Activated naive CD8-positive, alpha-beta T cell treated with anti-CD3 and anti-CD28 coated beads, Interleukin-2, amount 50 U/mL, for 24 hours (primary cell): ENCODE results near the gene GSTT2.
"Not testable (repeated sequence)": the region's sequence is repeated elsewhere in the genome, so short reads cannot be mapped to it uniquely, and the experiment has no call there.

Experiments
- ATAC-seq: fragments of 150-1000 bp; cut with Tn5 transposase; one replicate; pipeline ENCODE4 v1.10.0; 2021
- DNase-seq: peaks from one replicate; pipeline ENCODE4 v3.0.0; 2021
- H3K27ac Mint-ChIP-seq: one replicate; pipeline ENCODE4 v1.8.0; 2021; ENCODE audit warnings: mild to moderate bottlenecking, mixed read lengths
- H3K27me3 Mint-ChIP-seq: one replicate; pipeline ENCODE4 v1.8.0; 2021; ENCODE audit warnings: mixed read lengths
- H3K36me3 Mint-ChIP-seq: one replicate; pipeline ENCODE4 v1.8.0; 2021; ENCODE audit warnings: low read depth, mixed read lengths
- H3K4me1 Mint-ChIP-seq: one replicate; pipeline ENCODE4 v1.8.0; 2021; ENCODE audit warnings: mixed read lengths
- H3K4me3 Mint-ChIP-seq: one replicate; pipeline ENCODE4 v1.8.0; 2021; ENCODE audit warnings: mild to moderate bottlenecking, moderate library complexity, mixed read lengths
- H3K9me3 Mint-ChIP-seq: one replicate; pipeline ENCODE4 v1.8.0; 2021; ENCODE audit warnings: mixed read lengths

The GSTT2 gene

DNA sequence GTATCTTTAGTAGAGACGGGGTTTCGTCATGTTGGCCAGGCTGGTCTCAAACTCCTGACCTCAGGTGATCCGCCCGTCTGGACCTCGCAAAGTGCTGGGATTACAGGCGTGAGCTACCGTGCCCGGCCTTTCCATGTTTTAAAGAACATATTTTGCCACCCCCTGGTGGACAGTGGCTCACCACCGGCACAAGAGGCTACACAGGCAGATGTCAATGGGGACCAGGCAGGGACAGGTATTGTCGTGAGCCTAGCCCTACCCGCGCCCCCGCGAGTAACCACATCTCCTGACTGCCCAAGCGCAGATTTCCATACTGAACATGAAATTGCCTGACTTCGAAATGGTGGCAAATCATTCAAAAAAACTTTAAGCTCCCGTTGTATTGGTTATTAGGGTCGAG, 13.8 kb upstream of the GSTT2 start:
- Mint-ChIP-seq H3K36me3 (peaks cover 14% of the 10 kb centered on the region), H3K4me1 (peaks cover 17% of the 10 kb centered on the region)
- H3K4me3 Mint-ChIP-seq, ATAC-seq, H3K27ac Mint-ChIP-seq, DNase-seq, H3K27me3 Mint-ChIP-seq, H3K9me3 Mint-ChIP-seq: not testable (repeated sequence)

DNA sequence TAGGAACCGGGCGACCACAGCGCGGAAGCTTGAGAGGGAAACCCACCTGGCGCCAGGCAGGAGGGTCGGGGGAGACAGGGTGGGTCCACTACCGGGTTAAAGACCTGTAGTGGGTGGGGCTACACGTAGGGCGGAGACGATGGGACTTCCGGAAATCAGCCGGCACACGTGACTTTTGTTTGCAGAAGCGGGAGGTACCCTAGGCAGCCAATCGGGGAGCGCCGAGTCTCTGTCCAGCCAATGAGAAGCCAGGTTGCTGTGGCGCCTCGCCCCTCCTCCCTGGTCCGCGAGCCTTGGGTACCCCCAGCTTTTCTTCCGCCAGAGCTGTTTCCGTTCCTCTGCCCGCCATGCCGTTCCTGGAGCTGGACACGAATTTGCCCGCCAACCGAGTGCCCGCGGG, 13.4 kb upstream of the GSTT2 start, which contains the start of gene DDTL:
Gene DDTL, plus strand, starts transcription at position 321 of the 400 bp plus-strand sequence. Its CDS starts 27 bp downstream, at position 348.
- Mint-ChIP-seq H3K4me1 (peaks cover 17% of the 10 kb centered on the region), H3K36me3 (peaks cover 19% of the 10 kb centered on the region)
- not testable (repeated sequence) for H3K27ac Mint-ChIP-seq, DNase-seq, H3K27me3 Mint-ChIP-seq, H3K9me3 Mint-ChIP-seq, H3K4me3 Mint-ChIP-seq
- ATAC-seq, result peak; percentile 96

DNA sequence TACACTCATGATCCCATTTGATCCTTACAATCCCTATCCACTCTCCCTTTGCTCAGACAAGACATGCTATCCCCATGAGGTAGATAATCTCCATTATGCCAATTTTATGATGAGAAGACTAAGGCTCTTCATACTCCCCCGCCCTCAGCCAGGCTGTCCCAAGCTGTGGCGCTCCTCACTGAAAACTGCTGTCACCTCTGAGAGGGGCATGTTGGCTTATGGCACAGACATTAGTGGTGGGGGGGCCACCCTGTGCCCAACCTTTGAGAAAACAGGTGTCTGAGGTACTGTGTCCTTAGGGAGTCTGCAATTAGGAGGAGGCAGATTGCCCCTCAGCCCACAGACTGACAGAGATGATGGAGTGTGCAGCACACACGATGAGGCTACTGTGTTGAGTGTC, 10.9 kb upstream of the GSTT2 start:
- Mint-ChIP-seq H3K27ac (peak overlapping the region; percentile 28), H3K4me3 (peak overlapping the region; percentile 28), H3K9me3 (no peaks in the 10 kb centered on the region), H3K36me3 (peaks cover 21% of the 10 kb centered on the region), H3K4me1 (peaks cover 20% of the 10 kb centered on the region), H3K27me3 (no peaks in the 10 kb centered on the region)
- no peak for DNase-seq
- ATAC-seq, result no peak

DNA sequence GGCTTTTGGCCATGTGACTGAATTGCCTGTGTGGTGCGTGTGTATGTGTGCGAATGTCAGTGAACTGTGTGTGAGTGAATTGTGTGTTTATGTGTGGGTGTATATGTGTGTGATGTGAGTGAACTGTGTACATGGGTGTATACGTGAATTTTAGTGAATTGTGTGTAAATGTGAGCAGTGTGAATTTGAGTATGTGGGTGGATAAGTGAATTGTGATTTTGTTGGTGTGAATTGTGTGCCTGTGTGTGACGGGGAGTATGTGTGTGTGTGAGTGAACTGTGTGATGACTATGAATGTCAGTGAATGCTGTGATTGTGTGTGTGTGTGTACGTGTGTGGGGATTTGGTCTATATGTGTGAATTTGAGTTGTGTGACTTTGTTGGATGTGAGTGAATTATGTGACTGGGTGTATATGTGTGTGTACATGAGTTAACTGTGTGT, 9.7 kb upstream of the GSTT2 start:
- Mint-ChIP-seq H3K27me3 (no peaks in the 10 kb centered on the region), H3K36me3 (peaks cover 21% of the 10 kb centered on the region), H3K27ac (peak overlapping the region; percentile 48), H3K4me3 (peak overlapping the region; percentile 2), H3K9me3 (no peaks in the 10 kb centered on the region), H3K4me1 (peaks cover 20% of the 10 kb centered on the region)
- ATAC-seq (no peak), DNase-seq (no peak)

DNA sequence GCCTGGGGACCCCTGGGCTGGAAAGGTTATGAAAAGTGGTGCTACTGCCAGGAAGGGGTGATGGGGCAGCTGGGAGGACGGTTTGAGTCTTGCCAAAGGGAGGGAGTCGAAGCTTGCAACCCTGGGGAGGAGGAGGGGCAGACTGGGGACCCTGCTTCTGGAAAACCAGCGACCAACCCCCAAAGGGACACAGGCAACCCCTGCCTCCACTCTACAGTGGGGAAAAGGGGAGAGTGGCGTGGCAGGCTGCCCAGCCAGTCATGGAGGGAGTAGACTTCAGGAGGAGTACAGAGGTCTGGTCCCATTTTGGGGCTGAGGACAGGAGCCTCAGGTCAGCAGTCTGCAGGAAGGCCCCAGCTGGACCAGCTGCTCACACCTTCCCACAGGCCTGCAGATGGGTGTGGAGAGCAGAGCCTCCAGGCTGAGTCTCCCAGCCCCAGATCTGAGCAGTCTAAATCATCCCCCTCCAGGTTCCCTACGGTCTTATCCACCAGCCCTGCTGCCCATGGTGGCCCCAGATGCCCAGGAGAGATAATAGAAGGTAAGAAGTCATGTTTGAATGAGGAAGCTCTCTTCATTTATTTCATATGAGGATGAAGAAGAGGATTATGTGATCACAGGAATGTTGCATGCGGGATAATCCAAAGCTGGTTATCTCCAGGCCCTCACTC, 9.0 kb upstream of the GSTT2 start:
- Mint-ChIP-seq H3K4me1 (peaks cover 20% of the 10 kb centered on the region), H3K27me3 (no peaks in the 10 kb centered on the region), H3K36me3 (peaks cover 21% of the 10 kb centered on the region), H3K27ac (peak overlapping the region; percentile 48), H3K4me3 (peak overlapping the region; percentile 12), H3K9me3 (no peaks in the 10 kb centered on the region)
- ATAC-seq (no peak), DNase-seq (no peak)

DNA sequence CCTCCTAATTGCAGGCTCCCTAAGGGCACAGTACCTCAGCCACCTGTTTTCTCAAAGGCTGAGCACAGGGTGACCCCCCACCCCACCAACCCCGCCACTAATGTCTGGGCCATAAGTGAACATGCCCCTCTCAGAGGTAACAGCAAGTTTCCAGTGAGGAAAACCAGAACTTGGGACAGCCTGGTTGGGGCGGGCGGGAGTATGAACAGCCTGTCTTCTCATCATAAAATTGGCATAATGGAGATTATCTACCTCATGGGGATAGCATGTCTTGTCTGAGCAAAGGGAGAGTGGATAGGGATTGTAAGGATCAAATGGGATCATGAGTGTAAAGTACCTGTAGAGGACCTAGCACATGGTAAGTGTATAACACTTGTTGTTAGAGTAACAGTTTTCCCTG, 8.0 kb upstream of the GSTT2 start:
- Mint-ChIP-seq H3K27ac (peak overlapping the region; percentile 32), H3K36me3 (peaks cover 21% of the 10 kb centered on the region), H3K4me1 (peaks cover 20% of the 10 kb centered on the region), H3K4me3 (peak overlapping the region; percentile 28)
- H3K9me3 Mint-ChIP-seq, DNase-seq, H3K27me3 Mint-ChIP-seq, ATAC-seq: not testable (repeated sequence)

DNA sequence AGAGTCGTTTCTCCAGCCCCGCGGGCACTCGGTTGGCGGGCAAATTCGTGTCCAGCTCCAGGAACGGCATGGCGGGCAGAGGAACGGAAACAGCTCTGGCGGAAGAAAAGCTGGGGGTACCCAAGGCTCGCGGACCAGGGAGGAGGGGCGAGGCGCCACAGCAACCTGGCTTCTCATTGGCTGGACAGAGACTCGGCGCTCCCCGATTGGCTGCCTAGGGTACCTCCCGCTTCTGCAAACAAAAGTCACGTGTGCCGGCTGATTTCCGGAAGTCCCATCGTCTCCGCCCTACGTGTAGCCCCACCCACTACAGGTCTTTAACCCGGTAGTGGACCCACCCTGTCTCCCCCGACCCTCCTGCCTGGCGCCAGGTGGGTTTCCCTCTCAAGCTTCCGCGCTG, 5.6 kb upstream of the GSTT2 start, which contains the start of gene DDT:
Gene DDT, minus strand, starts transcription at position 97 of the 400 bp plus-strand sequence. Its CDS starts 27 bp downstream, at position 70.
- H3K4me1 Mint-ChIP-seq, result peaks cover 16% of the 10 kb centered on the region
- not testable (repeated sequence) for H3K4me3 Mint-ChIP-seq, H3K27me3 Mint-ChIP-seq, H3K9me3 Mint-ChIP-seq, H3K27ac Mint-ChIP-seq, DNase-seq
- peaks cover 17% of the 10 kb centered on the region for H3K36me3 Mint-ChIP-seq
- ATAC-seq, result peak; percentile 97

DNA sequence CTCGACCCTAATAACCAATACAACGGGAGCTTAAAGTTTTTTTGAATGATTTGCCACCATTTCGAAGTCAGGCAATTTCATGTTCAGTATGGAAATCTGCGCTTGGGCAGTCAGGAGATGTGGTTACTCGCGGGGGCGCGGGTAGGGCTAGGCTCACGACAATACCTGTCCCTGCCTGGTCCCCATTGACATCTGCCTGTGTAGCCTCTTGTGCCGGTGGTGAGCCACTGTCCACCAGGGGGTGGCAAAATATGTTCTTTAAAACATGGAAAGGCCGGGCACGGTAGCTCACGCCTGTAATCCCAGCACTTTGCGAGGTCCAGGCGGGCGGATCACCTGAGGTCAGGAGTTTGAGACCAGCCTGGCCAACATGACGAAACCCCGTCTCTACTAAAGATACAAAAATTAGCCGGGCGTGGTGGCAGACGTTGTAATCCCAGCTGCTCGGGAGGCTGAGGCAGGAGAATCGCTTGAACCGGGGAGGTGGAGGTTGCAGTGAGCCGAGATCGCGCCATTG, 5.0 kb upstream of the GSTT2 start:
- not testable (repeated sequence) for H3K27ac Mint-ChIP-seq, H3K27me3 Mint-ChIP-seq, H3K4me3 Mint-ChIP-seq, DNase-seq, H3K9me3 Mint-ChIP-seq
- Mint-ChIP-seq H3K4me1 (peaks cover 10% of the 10 kb centered on the region), H3K36me3 (peaks cover 16% of the 10 kb centered on the region)
- ATAC-seq, result peak; percentile 16

DNA sequence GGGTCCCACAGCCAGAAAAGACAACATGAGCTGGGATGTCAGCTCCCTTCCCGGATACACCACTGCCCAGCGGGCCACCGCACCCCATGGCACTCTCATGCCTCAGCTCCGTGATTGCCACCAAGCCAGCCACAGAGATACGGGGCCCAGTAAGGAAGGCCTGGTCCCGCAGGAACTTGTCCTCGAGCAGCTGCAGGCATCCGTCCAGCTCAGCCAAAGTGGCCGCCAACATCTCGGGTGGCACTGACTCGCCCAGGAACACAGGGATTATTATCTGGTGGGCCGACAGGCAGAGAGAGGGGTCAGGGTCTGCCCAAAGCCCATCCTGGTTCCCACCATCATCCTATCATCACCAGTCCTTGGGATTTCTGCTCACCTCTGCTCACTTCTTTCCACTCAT, 2.6 kb upstream of the GSTT2 start:
- ATAC-seq, H3K4me1 Mint-ChIP-seq, DNase-seq, H3K27ac Mint-ChIP-seq, H3K36me3 Mint-ChIP-seq, H3K9me3 Mint-ChIP-seq, H3K4me3 Mint-ChIP-seq, H3K27me3 Mint-ChIP-seq: not testable (repeated sequence)

DNA sequence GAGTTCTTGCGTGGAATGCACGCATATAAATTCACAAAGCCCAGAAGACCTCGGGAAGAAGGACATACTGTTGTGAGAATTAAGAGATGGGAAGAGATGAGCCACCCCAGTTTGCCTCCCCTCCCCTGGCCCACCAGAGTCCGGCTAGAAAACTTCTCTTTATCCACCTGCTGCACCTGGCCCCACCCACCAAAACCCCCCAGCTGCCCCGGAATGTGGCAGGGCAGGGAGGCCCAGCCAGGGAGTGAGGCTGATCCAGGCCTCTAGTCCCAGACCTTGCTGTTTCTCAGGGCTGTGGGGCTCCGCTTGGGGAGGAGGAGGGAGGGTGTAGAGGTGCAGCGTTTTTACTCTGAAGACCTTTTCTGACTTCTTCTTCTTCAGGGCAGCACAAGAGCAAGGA, 633 bp downstream of the GSTT2 start:
- not testable (repeated sequence) for ATAC-seq, H3K4me3 Mint-ChIP-seq, H3K36me3 Mint-ChIP-seq, H3K9me3 Mint-ChIP-seq, H3K27ac Mint-ChIP-seq, H3K4me1 Mint-ChIP-seq, H3K27me3 Mint-ChIP-seq, DNase-seq

DNA sequence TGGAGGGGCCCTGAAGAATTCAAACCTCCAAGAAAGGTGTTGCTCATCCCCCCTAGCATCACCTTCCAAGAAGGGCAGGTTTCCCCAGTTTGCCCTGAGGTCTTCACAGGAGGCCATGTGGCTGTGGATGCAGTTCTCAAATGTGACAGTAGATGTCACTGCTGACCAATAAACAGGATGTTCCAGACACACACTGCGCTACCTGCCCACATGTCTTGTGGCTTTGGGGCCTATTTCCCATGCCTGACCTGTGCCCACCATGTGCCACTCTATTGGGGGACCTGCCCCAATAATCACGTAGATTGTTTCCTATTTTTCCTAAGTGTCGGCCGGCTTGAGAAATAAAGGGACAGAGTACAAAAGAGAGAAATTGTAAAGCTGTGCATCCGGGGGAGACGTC, 4.5 kb downstream of the GSTT2 start:
- Mint-ChIP-seq H3K4me1 (peaks cover 8% of the 10 kb centered on the region), H3K27me3 (no peaks in the 10 kb centered on the region), H3K9me3 (no peaks in the 10 kb centered on the region), H3K36me3 (no peaks in the 10 kb centered on the region), H3K4me3 (no peak overlapping the region), H3K27ac (peak overlapping the region; percentile 23)
- DNase-seq, result peak; percentile 77
- peak; percentile 87 for ATAC-seq

DNA sequence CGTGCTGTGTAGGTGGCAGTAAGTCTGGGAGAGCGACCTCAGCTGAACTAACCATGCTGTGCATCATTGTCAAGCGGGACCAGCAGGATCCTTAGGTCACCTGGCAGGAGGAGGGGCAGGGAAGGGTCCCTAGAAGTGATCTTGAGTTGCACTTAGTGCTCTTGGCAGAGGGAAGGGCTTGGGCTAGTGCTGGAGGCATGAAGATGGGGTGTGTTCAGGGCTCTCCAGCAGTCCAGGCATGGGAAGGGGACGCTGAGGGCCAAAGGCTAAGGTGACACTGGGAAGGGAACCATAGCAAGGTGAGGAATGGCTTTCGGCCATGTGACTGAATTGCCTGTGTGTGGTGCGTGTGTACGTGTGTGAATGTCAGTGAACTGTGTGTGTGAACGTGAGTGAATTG, 6.2 kb downstream of the GSTT2 start:
- not testable (repeated sequence) for ATAC-seq, H3K27me3 Mint-ChIP-seq, H3K27ac Mint-ChIP-seq, H3K36me3 Mint-ChIP-seq, H3K4me1 Mint-ChIP-seq, H3K4me3 Mint-ChIP-seq, DNase-seq, H3K9me3 Mint-ChIP-seq

DNA sequence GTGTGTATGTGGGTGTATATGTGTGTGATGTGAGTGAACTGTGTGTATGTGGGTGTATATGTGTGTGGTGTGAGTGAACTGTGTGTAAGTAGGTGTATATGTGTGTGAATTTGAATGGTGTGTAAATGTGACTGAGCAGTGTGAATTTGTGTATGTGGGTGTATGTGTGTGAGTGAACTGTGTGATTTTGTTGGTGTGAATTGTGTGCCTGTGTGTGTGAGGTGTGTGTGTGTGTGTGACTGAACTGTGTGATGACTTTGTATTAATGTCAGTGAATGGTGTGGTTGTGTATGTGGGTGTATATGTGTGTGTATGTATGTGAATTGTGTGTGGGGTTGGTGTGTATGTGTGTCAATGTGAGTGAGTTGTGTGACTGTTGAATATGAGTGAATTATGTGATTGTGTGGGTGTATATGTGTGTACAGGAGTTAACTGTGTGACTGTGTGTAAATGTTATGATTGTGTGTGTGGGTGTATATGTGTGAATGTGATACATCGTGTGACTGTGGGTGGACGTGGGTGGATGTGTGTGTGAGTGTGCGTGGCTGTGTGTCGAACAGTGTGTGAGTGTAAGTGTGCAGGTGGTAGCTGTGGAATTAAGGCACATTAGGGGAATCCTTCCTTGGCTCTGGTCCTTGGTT, 6.7 kb downstream of the GSTT2 start:
- ATAC-seq, H3K9me3 Mint-ChIP-seq, H3K27ac Mint-ChIP-seq, H3K4me3 Mint-ChIP-seq, H3K27me3 Mint-ChIP-seq, DNase-seq, H3K4me1 Mint-ChIP-seq, H3K36me3 Mint-ChIP-seq: not testable (repeated sequence)

DNA sequence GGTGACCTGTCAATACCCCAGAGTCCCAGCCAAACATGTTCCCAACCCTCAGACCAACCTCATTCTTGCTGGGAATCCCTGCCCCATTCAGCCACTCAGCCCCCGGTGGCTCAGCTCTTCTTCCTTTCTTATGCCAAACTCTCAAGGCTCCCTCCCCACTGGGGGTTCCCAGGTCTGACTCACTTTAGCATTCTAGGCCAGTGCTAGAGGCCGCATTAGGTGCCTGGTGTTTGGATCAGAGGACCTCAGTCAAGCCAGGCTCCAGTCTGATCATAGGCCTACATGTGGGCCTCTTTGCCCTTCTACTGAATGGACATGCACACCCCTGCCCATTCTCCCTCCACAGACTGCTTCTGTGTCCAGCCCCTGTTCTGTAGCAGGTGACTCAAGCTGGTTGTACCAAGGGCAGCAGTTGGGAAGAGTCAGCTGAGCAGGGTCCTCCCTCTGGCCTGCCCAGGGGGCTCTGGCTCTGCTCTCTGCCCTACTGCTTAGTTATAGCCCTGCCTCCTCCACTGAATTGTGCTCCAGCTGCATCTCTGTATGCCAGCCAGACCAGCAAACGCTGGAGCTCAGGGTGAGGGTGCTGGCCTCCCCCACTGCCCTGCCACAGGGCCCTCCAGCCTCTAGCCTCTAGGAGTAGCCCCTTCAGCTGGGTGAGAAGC, 9.8 kb downstream of the GSTT2 start:
- not testable (repeated sequence) for H3K27ac Mint-ChIP-seq, H3K27me3 Mint-ChIP-seq, H3K36me3 Mint-ChIP-seq, DNase-seq, H3K4me1 Mint-ChIP-seq, H3K9me3 Mint-ChIP-seq, H3K4me3 Mint-ChIP-seq
- ATAC-seq, result peak; percentile 52

DNA sequence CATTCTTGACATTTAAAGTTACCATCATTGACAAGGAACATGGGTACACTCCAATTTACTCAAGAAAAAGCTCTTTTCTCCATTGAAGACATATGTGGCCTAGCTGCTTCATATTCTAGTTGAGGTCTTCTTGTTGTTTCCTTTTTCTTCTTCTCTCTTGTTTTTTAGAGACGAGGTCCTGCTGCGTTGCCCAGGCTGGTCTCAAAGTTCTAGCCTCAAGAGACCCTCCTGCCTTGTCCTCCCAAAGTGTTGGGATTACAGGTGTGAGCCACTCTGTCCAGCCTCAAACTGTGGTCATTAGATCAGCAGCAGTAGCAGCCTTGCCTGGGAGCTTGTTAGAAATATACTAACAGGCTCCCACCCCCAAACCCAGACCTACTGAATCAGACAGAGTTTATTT, 13.1 kb downstream of the GSTT2 start:
- H3K4me3 Mint-ChIP-seq, H3K36me3 Mint-ChIP-seq, DNase-seq, H3K4me1 Mint-ChIP-seq, H3K27me3 Mint-ChIP-seq, ATAC-seq, H3K9me3 Mint-ChIP-seq, H3K27ac Mint-ChIP-seq: not testable (repeated sequence)
